Keratinocyte (primary cell): ENCODE measurements around the gene THRB. TPM values are rescaled to one million over a fixed set of nuclear protein-coding genes. Genes with fewer than 3 reads are reported as not detected.

Source experiments
- DNase-seq: peaks from one replicate; pipeline ENCODE4 v3.0.0-alpha.2; 2011; ENCODE audit warnings: low read depth, missing footprints, low spot score
- FAIRE-seq: peaks from 2 replicates; lab custom pipeline; 2011; peaks lifted over from hg19 to GRCh38; lab: Jason Lieb, UNC
- H2AFZ ChIP-seq: 2 replicates; pipeline ENCODE4 v1.6.0; 2012; ENCODE audit warnings: low read length, control low read depth, inconsistent platforms; ENCODE audit not compliant: control insufficient read depth
- H3K27ac ChIP-seq: 2 replicates; pipeline ENCODE4 v1.5.1; 2011; ENCODE audit warnings: low read length; ENCODE audit not compliant: control insufficient read depth, insufficient read depth
- H3K27me3 ChIP-seq: 3 replicates; pipeline ENCODE4 v1.6.0; 2011; ENCODE audit warnings: low read length; ENCODE audit not compliant: control insufficient read depth, insufficient read depth; ENCODE audit errors: extremely low read depth
- H3K36me3 ChIP-seq, 2 experiments: 2 replicates in 1 of 2; 3 replicates in 1 of 2; pipeline ENCODE4 v1.5.1; 2011; ENCODE audit warnings: low read length in 2 of 2, mild to moderate bottlenecking in 1 of 2; ENCODE audit not compliant: control insufficient read depth in 2 of 2, insufficient read depth in 2 of 2; ENCODE audit errors: extremely low read depth in 1 of 2
- H3K4me1 ChIP-seq: 3 replicates; pipeline ENCODE4 v1.5.1; 2011; ENCODE audit warnings: low read length; ENCODE audit not compliant: control insufficient read depth, insufficient read depth; ENCODE audit errors: extremely low read depth
- H3K4me2 ChIP-seq: 3 replicates; pipeline ENCODE4 v1.6.0; 2011; ENCODE audit warnings: low read depth, low read length; ENCODE audit not compliant: control insufficient read depth, insufficient read depth; ENCODE audit errors: extremely low read depth
- H3K4me3 ChIP-seq, 3 experiments: fragments of 200-600 bp in 1 of 3; sonication (generic) in 1 of 3; 2 replicates in 2 of 3; 3 replicates in 1 of 3; pipeline ENCODE4 v1.5.1; 2011 to 2016; ENCODE audit warnings: low read length in 3 of 3, mild to moderate bottlenecking in 3 of 3, control low read depth in 2 of 3, inconsistent platforms in 1 of 3, low read depth in 1 of 3, mixed read lengths in 1 of 3, mixed run types in 1 of 3, moderate library complexity in 1 of 3; ENCODE audit not compliant: control insufficient read depth in 2 of 3, insufficient read depth in 2 of 3; ENCODE audit errors: extremely low read depth in 1 of 3
- H3K79me2 ChIP-seq: 2 replicates; pipeline ENCODE4 v1.6.0; 2012; ENCODE audit warnings: low read length; ENCODE audit not compliant: control insufficient read depth, insufficient read depth
- H3K9ac ChIP-seq: 3 replicates; pipeline ENCODE4 v1.6.0; 2011; ENCODE audit warnings: low read length; ENCODE audit not compliant: control insufficient read depth, insufficient read depth; ENCODE audit errors: extremely low read depth
- H3K9me1 ChIP-seq: 3 replicates; pipeline ENCODE4 v1.6.0; 2011; ENCODE audit warnings: low read length; ENCODE audit not compliant: control insufficient read depth, insufficient read depth; ENCODE audit errors: extremely low read depth
- H3K9me3 ChIP-seq: 2 replicates; pipeline ENCODE4 v1.5.1; 2012; ENCODE audit warnings: low read depth, low read length; ENCODE audit not compliant: control insufficient read depth
- H4K20me1 ChIP-seq: 3 replicates; pipeline ENCODE4 v1.6.0; 2011; ENCODE audit warnings: low read length; ENCODE audit not compliant: control insufficient read depth, insufficient read depth; ENCODE audit errors: extremely low read depth
- CTCF ChIP-seq, 3 experiments: IDR thresholded peaks in 1 of 3; conservative IDR thresholded peaks in 1 of 3; optimal IDR thresholded peaks in 1 of 3; 2 replicates in 2 of 3; 3 replicates in 1 of 3; pipeline versions ENCODE3 to v1.5.1; 2011; ENCODE audit warnings: low read length in 3 of 3, mild to moderate bottlenecking in 3 of 3, moderate library complexity in 2 of 3, control low read depth in 1 of 3, inconsistent platforms in 1 of 3; ENCODE audit not compliant: insufficient read depth in 2 of 3; ENCODE audit errors: extremely low read depth in 1 of 3
- EZH2 ChIP-seq: IDR thresholded peaks from one replicate; pipeline ENCODE4 v1.6.1; 2012; ENCODE audit warnings: inconsistent platforms, mild to moderate bottlenecking, low read length, moderate library complexity
- dilution Hi-C: fragments of 300-500 bp; cut with MboI; formaldehyde crosslinking; loops from one replicate; pipeline ENCODE4 v1.7.0; 2020; ENCODE audit warnings: low sequenced_read_pairs; ENCODE audit not compliant: extremely low pct_ligation_motif_present
- polyA plus RNA-seq, 5 experiments: library from polyadenylated mRNA; depleted of rRNA in 3 of 5; stranded (reverse) in 3 of 5; stranded (forward) in 1 of 5; unstranded in 1 of 5; fragments of >200 nt; gene quantifications; 1 replicate in 1 of 5; 2 replicates in 3 of 5; 3 replicates in 1 of 5; pipeline versions ENCODE4 v1.2.1 to v1.2.3, GENCODE V29; 2011 to 2012; ENCODE audit warnings: missing spikeins in 2 of 5, low read depth in 1 of 5, low replicate concordance in 1 of 5
- small RNA-seq, 3 experiments: library from RNA; depleted of rRNA; stranded (forward); fragments of <200 nt; gene quantifications; one replicate each; pipeline ENCODE3, GENCODE V24; 2012; ENCODE audit warnings: low read depth in 3 of 3, low replicate concordance in 1 of 3; ENCODE audit not compliant: insufficient read length in 3 of 3

The THRB gene
- polyA plus RNA-seq, 1 donor (not counting 4 experiments of a cell fraction or from before 2014, with no cell fraction given): 2.6 TPM

- Histone ChIP-seq H3K9me3 (no peaks in the 10 kb centered on the region), H3K4me1 (no peaks in the 10 kb centered on the region), H3K9me1 (no peaks in the 10 kb centered on the region), H3K4me3 (no peak overlapping the region), H4K20me1 (no peaks in the 10 kb centered on the region), H2AFZ (peak overlapping the region; percentile 44), H3K27ac (no peak overlapping the region), H3K4me2 (no peak overlapping the region), H3K36me3 (no peaks in the 10 kb centered on the region), H3K9ac (no peak overlapping the region), H3K27me3 (no peaks in the 10 kb centered on the region), H3K79me2 (no peaks in the 10 kb centered on the region)
- TF ChIP-seq EZH2 (no peak), CTCF (optimal IDR thresholded peaks at IDR 0.05 in 1 of 3, IDR thresholded peaks at IDR 0.05 in 1 of 3, conservative IDR thresholded peaks at IDR 0.05 in 1 of 3; ENCODE audit: extremely low read depth in 1 of 3, insufficient read depth in 2 of 3, low read length in 3 of 3) (no peak)
- dilution Hi-C loops: no loop called here
- FAIRE-seq (no peak), DNase-seq (no peak)
These were observed 427.2 kb downstream of the THRB start for GRCh38 chr3:24067483-24067882.

Small RNA genes lying within 50 kb of the gene (small RNA-seq; reads per million reads assigned to genes)
- gene MIR4792: 0 reads per million in 3 experiments
